GM21528 (cell line): ENCODE results near the gene KRT34.

Experiments used
- ATAC-seq: cut with Tn5 transposase; IDR thresholded peaks from one replicate; pipeline ENCODE4 v1.9.1; 2021; ENCODE audit warnings: mild to moderate bottlenecking, moderate library complexity; ENCODE audit not compliant: unreplicated experiment, low FRiP score

KRT34 gene

GRCh38 chr17:41334385-41335305, 47.5 kb downstream of the KRT34 start:
- ATAC-seq = no peak

DNA sequence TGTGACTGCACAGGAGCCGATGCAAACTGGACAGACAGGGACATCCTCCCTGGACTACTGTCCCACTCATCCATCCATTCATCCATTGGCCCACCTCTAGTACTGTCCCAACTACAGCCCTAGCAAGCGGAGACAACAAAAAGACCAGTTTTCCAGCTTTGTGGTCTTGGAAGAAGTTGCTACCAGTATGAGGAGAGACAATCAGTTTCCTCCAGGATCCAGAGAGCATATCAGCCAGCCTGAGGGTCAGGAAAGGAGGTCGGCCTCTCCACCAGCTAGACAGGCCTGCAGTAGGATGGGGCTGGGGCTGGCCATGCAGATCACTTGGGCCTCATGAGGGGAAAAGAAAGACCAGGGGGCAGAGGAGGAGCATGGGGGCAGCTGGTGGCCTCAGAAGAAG, 48.3 kb downstream of the KRT34 start:
- no peak for ATAC-seq

DNA sequence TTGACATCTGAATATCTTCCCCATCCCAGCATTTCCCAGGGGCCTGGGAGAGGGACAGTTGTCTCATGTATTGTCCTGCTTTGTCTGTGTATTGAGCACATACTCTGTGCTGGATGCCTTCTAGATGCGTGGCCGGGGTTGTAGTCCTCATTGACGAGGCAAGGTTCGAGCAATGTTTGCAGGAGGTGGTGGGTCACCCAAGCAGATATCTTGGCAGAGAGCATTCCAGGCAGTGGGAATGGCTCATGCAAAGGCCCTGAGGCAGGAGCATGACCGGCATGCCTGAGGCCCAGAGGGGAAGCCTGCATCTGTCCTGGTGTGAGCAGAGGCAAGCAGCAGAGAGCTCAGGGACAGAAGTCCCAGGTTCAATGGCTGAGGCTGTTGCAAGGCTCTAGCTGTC, 49.0 kb downstream of the KRT34 start:
- no peak for ATAC-seq

GRCh38 chr17:41332239-41332638, 49.9 kb downstream of the KRT34 start:
- no peak for ATAC-seq

GRCh38 chr17:41331606-41332005, 50.5 kb downstream of the KRT34 start:
- ATAC-seq = no peak

GRCh38 chr17:41329279-41329948, 52.7 kb downstream of the KRT34 start:
- ATAC-seq = no peak

- ATAC-seq = no peak
Measured at GRCh38 chr17:41328207-41328606, 53.9 kb downstream of the KRT34 start.
